Naive thymus-derived CD4-positive, alpha-beta T cell (primary cell): ENCODE data around the gene MYH7B. TPM values are rescaled to one million over a fixed set of nuclear protein-coding genes. Genes with fewer than 3 reads are reported as not detected.
A peak's percentile ranks its signal among the peaks of the same experiment; 100 is the strongest.

Experiments
- ATAC-seq: fragments of 150-1000 bp; cut with Tn5 transposase; 2 replicates; pipeline ENCODE4 v1.10.0; 2021; ENCODE audit warnings: mild to moderate bottlenecking, moderate library complexity
- CTCF ChIA-PET: fragments of 350-600 bp; sonication (Branson Sonifier 250); formaldehyde crosslinking; loops from one replicate; lab custom pipeline; 2021; ENCODE audit warnings: antibody characterized with exemption; lab: Charles Lee
- POLR2A ChIA-PET: fragments of 350-600 bp; sonication (Branson Sonifier 250); formaldehyde crosslinking; loops from one replicate; lab custom pipeline; 2021; ENCODE audit warnings: antibody characterized with exemption, inconsistent platforms; lab: Charles Lee
- DNase-seq, 9 donors: peaks; one replicate each; pipeline versions ENCODE4 v3.0.0 to v3.0.0-alpha.2; 2020 to 2022; ENCODE audit warnings: mixed read lengths in 1 of 9
- H3K27ac ChIP-seq: one replicate; pipeline ENCODE4 v1.7.0; 2013; ENCODE audit warnings: mild to moderate bottlenecking, low read depth, low read length, moderate library complexity
- H3K27me3 ChIP-seq, 2 donors: one replicate each; pipeline ENCODE4 v1.7.0; 2013; ENCODE audit warnings: low read length in 2 of 2, mild to moderate bottlenecking in 2 of 2, moderate library complexity in 2 of 2; ENCODE audit not compliant: control insufficient read depth in 2 of 2, insufficient read depth in 2 of 2
- H3K36me3 ChIP-seq, 3 experiments: 1 replicate in 2 of 3; 2 replicates in 1 of 3; pipeline ENCODE4 v1.7.0; 2013; ENCODE audit warnings: low read length in 3 of 3, mild to moderate bottlenecking in 3 of 3, moderate library complexity in 1 of 3; ENCODE audit not compliant: insufficient read depth in 3 of 3, control insufficient read depth in 2 of 3
- H3K4me1 ChIP-seq, 2 donors: one replicate each; pipeline ENCODE4 v1.7.0; 2013; ENCODE audit warnings: low read length in 2 of 2, mild to moderate bottlenecking in 2 of 2, moderate library complexity in 1 of 2; ENCODE audit not compliant: control insufficient read depth in 2 of 2, insufficient read depth in 2 of 2
- H3K4me3 ChIP-seq: 2 replicates; pipeline ENCODE4 v1.7.0; 2013; ENCODE audit warnings: mild to moderate bottlenecking, low read length
- H3K9me3 ChIP-seq, 3 experiments: 1 replicate in 2 of 3; 2 replicates in 1 of 3; pipeline ENCODE4 v1.7.0; 2013; ENCODE audit warnings: low read length in 3 of 3; ENCODE audit not compliant: control insufficient read depth in 2 of 3
- H3K27ac Mint-ChIP-seq, 9 donors: one replicate each; pipeline ENCODE4 v1.8.0; 2020 to 2022; ENCODE audit warnings: mixed read lengths in 9 of 9, mild to moderate bottlenecking in 8 of 9, moderate library complexity in 5 of 9, inconsistent platforms in 2 of 9
- H3K27me3 Mint-ChIP-seq, 5 donors: one replicate each; pipeline ENCODE4 v1.8.0; 2021 to 2022; ENCODE audit warnings: mixed read lengths in 5 of 5, mild to moderate bottlenecking in 1 of 5
- H3K36me3 Mint-ChIP-seq, 5 donors: one replicate each; pipeline ENCODE4 v1.8.0; 2020 to 2022; ENCODE audit warnings: mixed read lengths in 5 of 5, mild to moderate bottlenecking in 3 of 5, inconsistent platforms in 1 of 5
- H3K4me1 Mint-ChIP-seq, 7 donors: one replicate each; pipeline ENCODE4 v1.8.0; 2020 to 2022; ENCODE audit warnings: mixed read lengths in 7 of 7, mild to moderate bottlenecking in 3 of 7, inconsistent platforms in 1 of 7
- H3K4me3 Mint-ChIP-seq, 10 donors: one replicate each; pipeline ENCODE4 v1.8.0; 2020 to 2022; ENCODE audit warnings: mild to moderate bottlenecking in 10 of 10, mixed read lengths in 10 of 10, moderate library complexity in 6 of 10, inconsistent platforms in 2 of 10
- H3K9me3 Mint-ChIP-seq, 11 donors: one replicate each; pipeline ENCODE4 v1.8.0; 2020 to 2022; ENCODE audit warnings: mixed read lengths in 11 of 11, mild to moderate bottlenecking in 4 of 11, inconsistent platforms in 1 of 11, moderate library complexity in 1 of 11
- intact Hi-C, 2 donors: fragments of 100-400 bp; cut with micrococcal nuclease; formaldehyde crosslinking; loops; one replicate each; pipeline ENCODE4 v1.15.1; 2023
- polyA plus RNA-seq, 2 donors: library from polyadenylated mRNA; unstranded; fragments of 300-500 nt; fragmentation: Illumina TruSeq; gene quantifications; one replicate each; pipeline ENCODE4 v1.2.3, GENCODE V29; 2021
- total RNA-seq, 6 experiments: library from RNA in 5 of 6; stranded (reverse) in 5 of 6; gene quantifications; 1 replicate in 5 of 6; 2 replicates in 1 of 6; pipeline ENCODE4 v1.2.3 and lab custom pipeline; 2021 to 2026

Gene MYH7B
- total and polyA plus RNA-seq, 7 experiments from 2014 or later, result 0.15 to 1.0 (median 0.48) TPM; not detected in 1

DNA sequence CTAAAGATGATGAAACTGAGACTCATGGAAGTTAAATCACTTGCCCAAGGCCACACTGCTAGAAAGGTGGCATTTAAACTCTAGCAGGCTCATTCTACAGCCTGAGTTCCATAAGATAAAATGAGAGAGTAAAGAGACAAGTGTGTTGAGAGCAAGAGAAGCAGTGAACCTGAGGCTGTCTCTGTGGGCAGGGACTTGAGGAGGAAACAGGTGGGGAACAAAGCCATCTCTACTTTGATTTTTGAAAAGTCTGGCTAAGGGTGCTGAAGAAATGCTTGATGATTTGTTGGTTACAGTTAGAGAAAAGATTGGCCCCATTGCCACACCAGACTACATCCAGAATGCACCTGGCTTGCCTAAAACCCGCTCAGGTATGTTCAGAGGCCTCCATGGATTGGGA is 29.1 kb upstream of the MYH7B start:
- H3K4me3 ChIP-seq, result no peak overlapping the region
- ATAC-seq (no peak), DNase-seq (no peak)
- Mint-ChIP-seq H3K27ac (peak overlapping the region in 8 of 9 donors; percentile 12 to 71 (median 44)), H3K4me1 (peaks cover 6 to 24% (median 15%) of the 10 kb centered on the region in 7 donors), H3K36me3 (peaks cover 15 to 44% (median 25%) of the 10 kb centered on the region in 5 donors), H3K4me3 (no peak overlapping the region), H3K27me3 (no peaks in the 10 kb centered on the region), H3K9me3 (no peaks in the 10 kb centered on the region)
- no peaks in the 10 kb centered on the region for H3K27me3 ChIP-seq
- ChIA-PET CTCF (no interaction called here), POLR2A (no interaction called here)
- no peaks in the 10 kb centered on the region for H3K4me1 ChIP-seq
- H3K9me3 ChIP-seq, result no peaks in the 10 kb centered on the region
- intact Hi-C loops, result no loop called here
- peaks cover 0 to 84% (median 0%) of the 10 kb centered on the region in 3 experiments for H3K36me3 ChIP-seq
- H3K27ac ChIP-seq, result no peak overlapping the region

DNA sequence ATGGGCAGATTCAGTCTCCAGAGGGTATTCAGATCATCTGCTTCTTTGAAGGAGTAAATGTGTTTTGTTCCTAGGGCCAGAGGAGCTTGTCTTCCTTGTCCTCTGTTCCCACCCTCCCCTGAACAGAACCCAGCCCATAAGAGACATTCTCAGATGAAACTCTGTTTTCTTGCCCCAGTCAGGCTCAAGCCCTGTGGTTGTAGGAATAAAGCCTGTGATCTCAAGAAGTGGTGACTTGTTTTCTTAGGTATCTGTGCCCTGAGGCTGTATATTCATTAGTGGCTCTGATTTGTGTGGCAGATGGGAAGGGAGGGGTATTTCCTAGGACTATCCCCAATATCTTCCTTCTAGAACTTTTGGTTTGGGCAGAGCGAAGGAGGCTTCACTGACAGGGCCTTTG is 27.9 kb upstream of the MYH7B start:
- POLR2A ChIA-PET, result interaction anchor here (0.6 kb wide), 1 partner anchor 167 kb away, joined by 3 read pairs; no protein-coding TSS in a partner anchor
- Histone ChIP-seq H3K4me1 (no peaks in the 10 kb centered on the region), H3K27me3 (no peaks in the 10 kb centered on the region), H3K27ac (no peak overlapping the region), H3K4me3 (no peak overlapping the region), H3K36me3 (peaks cover 0 to 79% (median 0%) of the 10 kb centered on the region in 3 experiments), H3K9me3 (no peaks in the 10 kb centered on the region)
- intact Hi-C loops, result no loop called here
- H3K36me3 Mint-ChIP-seq, result peaks cover 15 to 54% (median 19%) of the 10 kb centered on the region in 5 donors
- H3K4me1 Mint-ChIP-seq, result peaks cover 6 to 26% (median 15%) of the 10 kb centered on the region in 7 donors
- no peaks in the 10 kb centered on the region for H3K27me3 Mint-ChIP-seq
- no peak overlapping the region for H3K4me3 Mint-ChIP-seq
- peak overlapping the region in 6 of 9 donors; percentile 19 to 76 (median 62) for H3K27ac Mint-ChIP-seq
- ATAC-seq (no peak), DNase-seq (no peak)
- H3K9me3 Mint-ChIP-seq, result no peaks in the 10 kb centered on the region
- CTCF ChIA-PET, result no interaction called here

DNA sequence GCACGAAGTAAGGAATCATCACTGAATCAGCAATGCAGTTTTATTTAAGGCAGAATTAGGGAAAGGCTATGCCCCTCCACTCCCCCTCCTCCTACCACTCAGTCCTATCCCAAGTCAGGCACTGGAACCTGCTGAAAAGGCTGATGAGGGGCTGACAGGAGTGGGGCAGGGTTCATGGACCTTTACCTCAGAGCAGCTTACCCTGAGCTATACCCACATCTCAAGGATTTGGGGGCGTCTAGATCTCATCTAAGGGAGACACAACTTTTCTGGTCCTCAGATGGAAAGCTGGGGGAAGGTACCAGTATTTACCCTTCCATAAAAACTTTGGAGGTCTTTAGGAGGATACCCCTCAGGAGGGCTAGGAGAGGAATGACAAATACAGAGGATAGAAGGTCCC is 27.3 kb upstream of the MYH7B start:
- Mint-ChIP-seq H3K9me3 (no peaks in the 10 kb centered on the region), H3K36me3 (peaks cover 18 to 59% (median 23%) of the 10 kb centered on the region in 5 donors), H3K27ac (peak overlapping the region in 2 of 9 donors; percentile 19 to 71), H3K4me3 (no peak overlapping the region), H3K4me1 (peaks cover 6 to 26% (median 15%) of the 10 kb centered on the region in 7 donors), H3K27me3 (no peaks in the 10 kb centered on the region)
- no peaks in the 10 kb centered on the region for H3K27me3 ChIP-seq
- H3K9me3 ChIP-seq, result no peaks in the 10 kb centered on the region
- intact Hi-C loops, result no loop called here
- DNase-seq (no peak), ATAC-seq (no peak)
- H3K4me3 ChIP-seq, result no peak overlapping the region
- POLR2A ChIA-PET, result no interaction called here
- CTCF ChIA-PET, result no interaction called here
- H3K4me1 ChIP-seq, result no peaks in the 10 kb centered on the region
- H3K27ac ChIP-seq, result no peak overlapping the region
- H3K36me3 ChIP-seq, result peaks cover 0 to 73% (median 0%) of the 10 kb centered on the region in 3 experiments

DNA sequence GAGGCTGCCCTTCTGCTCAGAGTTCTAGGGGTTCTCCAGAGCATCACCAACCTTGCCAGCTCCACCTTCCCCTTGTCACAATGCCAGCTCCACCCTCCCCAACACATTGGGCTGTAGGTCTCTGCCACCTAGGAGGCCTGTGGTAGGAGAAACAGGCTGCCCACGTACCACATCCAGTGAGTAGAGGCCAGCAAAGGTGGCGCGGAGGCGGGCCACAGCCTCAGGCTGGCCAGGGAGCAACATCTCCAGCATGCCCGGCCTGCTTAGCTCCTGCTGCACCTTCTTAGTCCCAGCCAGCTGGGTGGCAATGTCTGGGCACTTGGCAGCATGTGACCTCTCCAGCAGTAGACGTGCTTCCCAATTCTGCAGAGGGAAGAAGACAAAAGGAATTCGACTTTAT is 23.9 kb upstream of the MYH7B start:
- intact Hi-C loops, result no loop called here
- H3K27ac ChIP-seq, result no peak overlapping the region
- no peak overlapping the region for H3K4me3 ChIP-seq
- Mint-ChIP-seq H3K27ac (peak overlapping the region in 3 of 9 donors; percentile 30 to 52 (median 40)), H3K4me1 (peaks cover 0 to 11% (median 0%) of the 10 kb centered on the region in 7 donors), H3K9me3 (no peaks in the 10 kb centered on the region), H3K36me3 (peaks cover 18 to 67% (median 28%) of the 10 kb centered on the region in 5 donors), H3K4me3 (no peak overlapping the region), H3K27me3 (no peaks in the 10 kb centered on the region)
- DNase-seq, result no peak
- no peaks in the 10 kb centered on the region for H3K4me1 ChIP-seq
- POLR2A ChIA-PET, result interaction anchor here (0.6 kb wide), 1 partner anchor 42 kb away, joined by 5 read pairs; no protein-coding TSS in a partner anchor
- H3K9me3 ChIP-seq, result no peaks in the 10 kb centered on the region
- CTCF ChIA-PET, result no interaction called here
- H3K36me3 ChIP-seq, result peaks cover 0 to 71% (median 3%) of the 10 kb centered on the region in 3 experiments
- H3K27me3 ChIP-seq, result no peaks in the 10 kb centered on the region
- no peak for ATAC-seq

DNA sequence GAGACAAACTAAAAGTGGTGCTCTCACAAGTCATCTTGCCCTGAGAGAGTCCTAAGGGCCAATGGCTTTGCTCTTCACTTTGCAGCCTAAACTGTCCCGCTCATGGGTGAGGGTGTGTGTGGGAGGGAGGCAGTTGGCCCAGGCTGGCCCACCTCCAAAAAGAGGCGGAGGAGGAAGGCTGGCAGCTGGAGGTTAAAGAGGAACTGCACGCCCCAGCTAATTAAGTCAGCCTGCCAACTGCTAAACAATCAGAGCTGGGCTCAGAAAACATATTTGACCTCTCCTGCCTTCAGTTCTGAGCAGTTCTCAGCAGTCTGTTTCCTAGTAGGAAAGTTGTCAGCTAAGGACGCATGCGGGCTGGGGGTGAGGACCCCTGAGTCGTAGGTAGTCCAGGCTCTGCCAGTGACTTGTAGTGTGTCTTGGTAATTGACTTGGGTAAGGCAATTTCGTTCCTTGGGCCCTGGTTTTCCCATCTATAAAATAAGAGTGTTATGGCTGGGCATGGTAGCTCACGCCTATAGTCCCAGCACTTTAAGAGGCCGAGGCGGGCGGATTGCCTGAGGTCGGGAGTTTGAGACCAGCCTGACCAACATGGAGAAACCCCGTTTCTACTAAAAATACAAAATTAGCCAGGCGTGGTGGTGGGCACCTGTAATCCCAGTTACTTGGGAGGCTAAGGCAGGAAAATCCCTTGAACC is 17.1 kb upstream of the MYH7B start:
- H3K4me1 Mint-ChIP-seq, result peaks cover 0 to 3% (median 0%) of the 10 kb centered on the region in 7 donors
- peak overlapping the region in 2 of 9 donors; percentile 23 to 34 for H3K27ac Mint-ChIP-seq
- intact Hi-C loops, result no loop called here
- no peaks in the 10 kb centered on the region for H3K27me3 Mint-ChIP-seq
- Histone ChIP-seq H3K4me3 (no peak overlapping the region), H3K4me1 (no peaks in the 10 kb centered on the region), H3K27me3 (no peaks in the 10 kb centered on the region), H3K36me3 (peaks cover 0 to 70% (median 3%) of the 10 kb centered on the region in 3 experiments), H3K27ac (no peak overlapping the region), H3K9me3 (no peaks in the 10 kb centered on the region)
- ChIA-PET POLR2A (no interaction called here), CTCF (no interaction called here)
- peak; percentile 47 for ATAC-seq
- H3K36me3 Mint-ChIP-seq, result peaks cover 13 to 61% (median 26%) of the 10 kb centered on the region in 5 donors
- H3K4me3 Mint-ChIP-seq, result no peak overlapping the region
- no peak for DNase-seq
- H3K9me3 Mint-ChIP-seq, result no peaks in the 10 kb centered on the region

DNA sequence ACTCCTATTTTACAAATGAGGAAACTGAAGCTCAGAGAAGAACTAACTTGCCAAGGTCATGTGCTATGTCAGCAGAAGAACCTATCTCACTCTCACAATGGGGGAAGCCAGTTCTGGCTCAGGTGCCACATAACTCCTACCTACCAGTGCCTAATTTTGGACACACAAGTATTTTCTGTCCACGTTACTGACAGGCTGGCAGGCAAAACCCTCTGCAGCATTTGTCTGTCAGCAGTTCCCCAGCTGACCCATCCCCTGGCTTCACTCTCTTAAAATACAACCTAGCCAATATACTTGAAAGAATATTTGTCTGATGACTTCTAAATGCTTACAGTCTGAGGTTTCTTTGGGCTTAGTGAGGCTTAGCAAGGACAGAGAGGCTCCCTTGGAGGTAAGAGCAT is 15.6 kb upstream of the MYH7B start:
- intact Hi-C loops, result no loop called here
- Mint-ChIP-seq H3K27ac (peak overlapping the region in 1 of 9 donors; percentile 13), H3K9me3 (no peaks in the 10 kb centered on the region), H3K36me3 (peaks cover 6 to 62% (median 29%) of the 10 kb centered on the region in 5 donors), H3K4me1 (peaks cover 0 to 3% (median 0%) of the 10 kb centered on the region in 7 donors), H3K4me3 (no peak overlapping the region), H3K27me3 (no peaks in the 10 kb centered on the region)
- H3K9me3 ChIP-seq, result no peaks in the 10 kb centered on the region
- DNase-seq, result no peak
- CTCF ChIA-PET, result no interaction called here
- H3K27me3 ChIP-seq, result no peaks in the 10 kb centered on the region
- H3K27ac ChIP-seq, result no peak overlapping the region
- no peak overlapping the region for H3K4me3 ChIP-seq
- no peak for ATAC-seq
- POLR2A ChIA-PET, result no interaction called here
- H3K4me1 ChIP-seq, result no peaks in the 10 kb centered on the region
- H3K36me3 ChIP-seq, result peaks cover 0 to 73% (median 3%) of the 10 kb centered on the region in 3 experiments
